SK-N-SH treated with all-trans-retinoic acid at 6 μM for 48 hours (cell line): ENCODE data around the gene KRTAP10-2.

Source experiments
- ATAC-seq: fragments of 200-7000 bp; cut with Tn5 transposase; 3 replicates; pipeline ENCODE4 v1.9.1; 2020; ENCODE audit warnings: mild to moderate bottlenecking, moderate library complexity
- ARNTL ChIP-seq: fragments of 450-650 bp; formaldehyde crosslinking; IDR thresholded peaks from 2 replicates; pipeline ENCODE4 v1.5.0; 2020; ENCODE audit warnings: low read depth, mild to moderate bottlenecking, moderate library complexity, borderline replicate concordance
- BACH2 ChIP-seq: fragments of 250-450 bp; sonication (Bioruptor Pico); IDR thresholded peaks from 2 replicates; pipeline ENCODE4 v1.9.0; 2021; ENCODE audit warnings: mild to moderate bottlenecking, borderline replicate concordance
- CREB5 ChIP-seq: fragments of 250-450 bp; sonication (Bioruptor Pico); IDR thresholded peaks from 2 replicates; pipeline ENCODE4 v1.5.1; 2020; ENCODE audit warnings: low read depth, mild to moderate bottlenecking, moderate library complexity
- CSDC2 ChIP-seq: fragments of 250-450 bp; sonication (Bioruptor Pico); IDR thresholded peaks from 2 replicates; pipeline ENCODE4 v1.5.0; 2020; ENCODE audit warnings: mild to moderate bottlenecking, moderate library complexity
- CSRNP3 ChIP-seq: fragments of 250-450 bp; sonication (Bioruptor Pico); IDR thresholded peaks from 2 replicates; pipeline ENCODE4 v1.5.1; 2021; ENCODE audit warnings: mild to moderate bottlenecking, moderate library complexity
- ESRRG ChIP-seq: fragments of 250-450 bp; sonication (Bioruptor Pico); IDR thresholded peaks from 2 replicates; pipeline ENCODE4 v1.6.1; 2021; ENCODE audit warnings: mild to moderate bottlenecking
- GLIS3 ChIP-seq: fragments of 250-450 bp; sonication (Bioruptor Pico); IDR thresholded peaks from 2 replicates; pipeline ENCODE4 v1.5.0; 2020; ENCODE audit warnings: mild to moderate bottlenecking, moderate library complexity
- ISL1 ChIP-seq: fragments of 250-450 bp; sonication (Bioruptor Pico); IDR thresholded peaks from 2 replicates; pipeline ENCODE4 v2.1.2; 2022; ENCODE audit warnings: mild to moderate bottlenecking, moderate library complexity
- OSR1 ChIP-seq: fragments of 250-450 bp; sonication (Bioruptor Pico); IDR thresholded peaks from 2 replicates; pipeline ENCODE4 v1.8.0; 2022; ENCODE audit warnings: moderate library complexity, mild to moderate bottlenecking, inconsistent platforms
- PATZ1 ChIP-seq: fragments of 250-450 bp; sonication (Bioruptor Pico); IDR thresholded peaks from 2 replicates; pipeline ENCODE4 v1.8.0; 2020; ENCODE audit warnings: mild to moderate bottlenecking, moderate library complexity, borderline replicate concordance
- PPARA ChIP-seq: fragments of 250-450 bp; sonication (Bioruptor Pico); IDR thresholded peaks from 2 replicates; pipeline ENCODE4 v1.5.0; 2020; ENCODE audit warnings: mild to moderate bottlenecking, borderline replicate concordance
- RARB ChIP-seq: fragments of 250-450 bp; sonication (Bioruptor Pico); IDR thresholded peaks from 2 replicates; pipeline ENCODE4 v1.8.0; 2021; ENCODE audit warnings: mild to moderate bottlenecking, moderate library complexity
- SNAI2 ChIP-seq: fragments of 250-450 bp; sonication (Bioruptor Pico); IDR thresholded peaks from 2 replicates; pipeline ENCODE4 v1.5.0; 2020; ENCODE audit warnings: mild to moderate bottlenecking, moderate library complexity
- TCF4 ChIP-seq: fragments of 250-450 bp; sonication (Bioruptor Pico); IDR thresholded peaks from 2 replicates; pipeline ENCODE4 v1.8.0; 2021; ENCODE audit warnings: mild to moderate bottlenecking, moderate library complexity, borderline replicate concordance
- TOX ChIP-seq: fragments of 250-450 bp; sonication (Bioruptor Pico); IDR thresholded peaks from 2 replicates; pipeline ENCODE4 v1.8.0; 2021; ENCODE audit warnings: mild to moderate bottlenecking, moderate library complexity, borderline replicate concordance
- TSHZ2 ChIP-seq: fragments of 250-450 bp; sonication (Bioruptor Pico); IDR thresholded peaks from 2 replicates; pipeline ENCODE4 v1.5.0; 2020; ENCODE audit warnings: mild to moderate bottlenecking, moderate library complexity
- ZC3H10 ChIP-seq: fragments of 250-450 bp; sonication (Bioruptor Pico); IDR thresholded peaks from 2 replicates; pipeline ENCODE4 v1.5.1; 2021; ENCODE audit warnings: mild to moderate bottlenecking, moderate library complexity
- ZFP30 ChIP-seq: fragments of 450-650 bp; formaldehyde crosslinking; IDR thresholded peaks from 2 replicates; pipeline ENCODE4 v1.5.0; 2022; ENCODE audit warnings: mild to moderate bottlenecking, moderate library complexity
- ZNF565 ChIP-seq: fragments of 450-650 bp; formaldehyde crosslinking; conservative IDR thresholded peaks from 2 replicates; pipeline ENCODE4 v1.5.0; 2020; ENCODE audit warnings: low read depth, mild to moderate bottlenecking, moderate library complexity
- ZNF70 ChIP-seq: fragments of 450-650 bp; formaldehyde crosslinking; IDR thresholded peaks from 2 replicates; pipeline ENCODE4 v1.5.0; 2020; ENCODE audit warnings: mild to moderate bottlenecking, moderate library complexity
- ZNF8 ChIP-seq: fragments of 450-650 bp; formaldehyde crosslinking; IDR thresholded peaks from 2 replicates; pipeline ENCODE4 v1.5.0; 2020; ENCODE audit warnings: mild to moderate bottlenecking, moderate library complexity

Gene KRTAP10-2

GRCh38 chr21:44576025-44576420, 24.7 kb upstream of the KRTAP10-2 start:
- no peak for TF ChIP-seq CREB5 (CRISPR knock-in tag)
- no peak for TF ChIP-seq SNAI2 (CRISPR knock-in tag)
- no peak for TF ChIP-seq ZC3H10 (CRISPR knock-in tag)
- TF ChIP-seq BACH2 (CRISPR knock-in tag): no peak
- no peak for TF ChIP-seq ZNF70 (CRISPR knock-in tag)
- no peak for TF ChIP-seq ZFP30 (CRISPR knock-in tag)
- no peak for TF ChIP-seq PATZ1
- no peak for TF ChIP-seq TCF4 (CRISPR knock-in tag)
- TF ChIP-seq ZNF8 (CRISPR knock-in tag): no peak
- no peak for TF ChIP-seq ZNF565 (CRISPR knock-in tag)
- TF ChIP-seq PPARA (CRISPR knock-in tag): no peak
- no peak for TF ChIP-seq GLIS3
- TF ChIP-seq ESRRG: no peak
- no peak for TF ChIP-seq ISL1 (CRISPR knock-in tag)
- TF ChIP-seq OSR1 (CRISPR knock-in tag): no peak
- no peak for TF ChIP-seq CSRNP3
- TF ChIP-seq TOX (CRISPR knock-in tag): no peak
- no peak for TF ChIP-seq ARNTL (CRISPR knock-in tag)
- no peak for ATAC-seq

- TF ChIP-seq ZNF70 (CRISPR knock-in tag) (no peak), TSHZ2 (CRISPR knock-in tag) (no peak), CSDC2 (CRISPR knock-in tag) (no peak), CREB5 (CRISPR knock-in tag) (no peak), RARB (CRISPR knock-in tag) (no peak), ZNF565 (CRISPR knock-in tag) (no peak), ZFP30 (CRISPR knock-in tag) (no peak), ESRRG (no peak), PPARA (CRISPR knock-in tag) (no peak)
- no peak for ATAC-seq
These were observed 24.2 kb upstream of the KRTAP10-2 start for GRCh38 chr21:44575307-44576024.
